DND-41 (cell line): Measurements from ENCODE around the gene NPTN.

Experiments
- CTCF ChIP-seq: IDR thresholded peaks from 2 replicates; pipeline ENCODE4 v1.5.1; 2012; ENCODE audit warnings: borderline replicate concordance, low read length, moderate library complexity, mild to moderate bottlenecking; ENCODE audit not compliant: poor library complexity, severe bottlenecking; ENCODE audit errors: extremely low read depth
- EZH2 ChIP-seq: IDR thresholded peaks from 3 replicates; pipeline ENCODE4 v1.6.1; 2012; ENCODE audit warnings: borderline replicate concordance, low read depth, mild to moderate bottlenecking, moderate library complexity, low read length, inconsistent platforms; ENCODE audit not compliant: severe bottlenecking

- TF ChIP-seq CTCF (no peak), EZH2 (no peak)
Measured at GRCh38 chr15:73599934-73600333, 33.3 kb downstream of the NPTN start.
